SK-N-DZ (cell line): ENCODE measurements around the gene TNF. TPM values are rescaled to one million over a fixed set of nuclear protein-coding genes. Genes with fewer than 3 reads are reported as not detected.
A peak's percentile ranks its signal among the peaks of the same experiment; 100 is the strongest.

Experiments used
- DNase-seq: peaks from one replicate; pipeline ENCODE4 v3.0.0-alpha.2; 2015; ENCODE audit warnings: low spot score
- polyA plus RNA-seq, 2 experiments: library from polyadenylated mRNA; depleted of rRNA; stranded (reverse); fragments of >200 nt; gene quantifications; 2 replicates each; pipeline ENCODE4 v1.2.3, GENCODE V29; 2014

The TNF gene
- polyA plus RNA-seq (2014; cell fraction: cytosol; rRNA removed), result 0.12 and 0.25 TPM in 2 replicates
- polyA plus RNA-seq (2014; cell fraction: nucleus; rRNA removed), result 0.31 and 0.62 TPM in 2 replicates

- peak; percentile 42 for DNase-seq
Observed at GRCh38 chr6:31575335-31575901, at the start of gene TNF. Gene TNF (plus strand): TSS chr6:31575565. CDS start chr6:31575742, 177 bp downstream.

GRCh38 chr6:31525932-31526591 lies 49.3 kb upstream of the TNF start:
- no peak for DNase-seq

GRCh38 chr6:31528307-31528777 lies 47.0 kb upstream of the TNF start:
- no peak for DNase-seq

- DNase-seq, result no peak
Observed at GRCh38 chr6:31528821-31529328, 46.5 kb upstream of the TNF start, which contains the start of gene MCCD1. Gene MCCD1 (plus strand): TSS chr6:31528962. CDS start chr6:31529015, 53 bp downstream.

GRCh38 chr6:31529329-31530150 lies 45.8 kb upstream of the TNF start:
- DNase-seq, result no peak

GRCh38 chr6:31530659-31531058 lies 44.7 kb upstream of the TNF start:
- no peak for DNase-seq

- no peak for DNase-seq
Observed at GRCh38 chr6:31531162-31531561, 44.2 kb upstream of the TNF start.

GRCh38 chr6:31531771-31532643 lies 43.4 kb upstream of the TNF start:
- DNase-seq, result no peak

- DNase-seq, result no peak
Observed at GRCh38 chr6:31532644-31533454, 42.5 kb upstream of the TNF start.

- DNase-seq, result no peak
Observed at GRCh38 chr6:31533455-31533841, 41.9 kb upstream of the TNF start.

GRCh38 chr6:31534011-31534410 lies 41.4 kb upstream of the TNF start:
- DNase-seq, result no peak

GRCh38 chr6:31534521-31535040 lies 40.8 kb upstream of the TNF start:
- DNase-seq, result no peak

- no peak for DNase-seq
Observed at GRCh38 chr6:31535538-31536324, 39.6 kb upstream of the TNF start.

- DNase-seq, result no peak
Observed at GRCh38 chr6:31538805-31539400, 36.5 kb upstream of the TNF start.

GRCh38 chr6:31540640-31541039 lies 34.7 kb upstream of the TNF start:
- DNase-seq, result no peak

GRCh38 chr6:31541059-31541657 lies 34.2 kb upstream of the TNF start:
- no peak for DNase-seq

GRCh38 chr6:31541658-31542521 lies 33.5 kb upstream of the TNF start, which contains the start of gene DDX39B:
Gene DDX39B (minus strand): TSS chr6:31542003. CDS start chr6:31540532, 1,471 bp downstream.
- peak; percentile 99 for DNase-seq
